ENCODE measurements around the gene MYO1C.

DNA sequence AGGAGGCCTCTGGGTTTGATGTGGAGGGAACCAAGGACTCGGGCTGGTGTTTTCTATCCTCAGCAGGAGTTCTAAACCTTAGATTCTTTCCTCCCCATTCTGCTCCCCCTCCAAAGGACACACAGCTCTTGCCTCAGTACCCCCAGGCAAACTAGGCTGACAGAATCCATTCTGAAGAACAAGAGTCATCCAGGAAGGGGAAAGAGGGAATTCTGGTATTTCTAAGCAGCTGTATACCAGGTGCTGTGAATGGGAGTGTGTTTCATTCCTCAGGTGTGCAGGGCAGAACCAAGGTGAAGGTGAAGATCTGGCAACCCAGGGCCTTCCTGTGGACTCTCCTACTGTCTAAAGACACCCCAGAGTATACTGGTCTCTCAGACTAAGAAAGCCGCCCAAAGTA lies 19.9 kb upstream of the MYO1C start:
- TF ChIP-seq, protein P1, sequence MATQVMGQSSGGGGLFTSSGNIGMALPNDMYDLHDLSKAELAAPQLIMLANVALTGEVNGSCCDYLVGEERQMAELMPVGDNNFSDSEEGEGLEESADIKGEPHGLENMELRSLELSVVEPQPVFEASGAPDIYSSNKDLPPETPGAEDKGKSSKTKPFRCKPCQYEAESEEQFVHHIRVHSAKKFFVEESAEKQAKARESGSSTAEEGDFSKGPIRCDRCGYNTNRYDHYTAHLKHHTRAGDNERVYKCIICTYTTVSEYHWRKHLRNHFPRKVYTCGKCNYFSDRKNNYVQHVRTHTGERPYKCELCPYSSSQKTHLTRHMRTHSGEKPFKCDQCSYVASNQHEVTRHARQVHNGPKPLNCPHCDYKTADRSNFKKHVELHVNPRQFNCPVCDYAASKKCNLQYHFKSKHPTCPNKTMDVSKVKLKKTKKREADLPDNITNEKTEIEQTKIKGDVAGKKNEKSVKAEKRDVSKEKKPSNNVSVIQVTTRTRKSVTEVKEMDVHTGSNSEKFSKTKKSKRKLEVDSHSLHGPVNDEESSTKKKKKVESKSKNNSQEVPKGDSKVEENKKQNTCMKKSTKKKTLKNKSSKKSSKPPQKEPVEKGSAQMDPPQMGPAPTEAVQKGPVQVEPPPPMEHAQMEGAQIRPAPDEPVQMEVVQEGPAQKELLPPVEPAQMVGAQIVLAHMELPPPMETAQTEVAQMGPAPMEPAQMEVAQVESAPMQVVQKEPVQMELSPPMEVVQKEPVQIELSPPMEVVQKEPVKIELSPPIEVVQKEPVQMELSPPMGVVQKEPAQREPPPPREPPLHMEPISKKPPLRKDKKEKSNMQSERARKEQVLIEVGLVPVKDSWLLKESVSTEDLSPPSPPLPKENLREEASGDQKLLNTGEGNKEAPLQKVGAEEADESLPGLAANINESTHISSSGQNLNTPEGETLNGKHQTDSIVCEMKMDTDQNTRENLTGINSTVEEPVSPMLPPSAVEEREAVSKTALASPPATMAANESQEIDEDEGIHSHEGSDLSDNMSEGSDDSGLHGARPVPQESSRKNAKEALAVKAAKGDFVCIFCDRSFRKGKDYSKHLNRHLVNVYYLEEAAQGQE (IDR thresholded peaks at IDR 0.05; ENCODE audit: insufficient read depth in 1 of 2, low read depth in 2 of 2, low read length in 1 of 2), result no peak
- TF ChIP-seq TCF7L2 (IDR thresholded peaks at IDR 0.05; ENCODE audit: low read depth, low read length), result no peak
- TF ChIP-seq, protein P2, sequence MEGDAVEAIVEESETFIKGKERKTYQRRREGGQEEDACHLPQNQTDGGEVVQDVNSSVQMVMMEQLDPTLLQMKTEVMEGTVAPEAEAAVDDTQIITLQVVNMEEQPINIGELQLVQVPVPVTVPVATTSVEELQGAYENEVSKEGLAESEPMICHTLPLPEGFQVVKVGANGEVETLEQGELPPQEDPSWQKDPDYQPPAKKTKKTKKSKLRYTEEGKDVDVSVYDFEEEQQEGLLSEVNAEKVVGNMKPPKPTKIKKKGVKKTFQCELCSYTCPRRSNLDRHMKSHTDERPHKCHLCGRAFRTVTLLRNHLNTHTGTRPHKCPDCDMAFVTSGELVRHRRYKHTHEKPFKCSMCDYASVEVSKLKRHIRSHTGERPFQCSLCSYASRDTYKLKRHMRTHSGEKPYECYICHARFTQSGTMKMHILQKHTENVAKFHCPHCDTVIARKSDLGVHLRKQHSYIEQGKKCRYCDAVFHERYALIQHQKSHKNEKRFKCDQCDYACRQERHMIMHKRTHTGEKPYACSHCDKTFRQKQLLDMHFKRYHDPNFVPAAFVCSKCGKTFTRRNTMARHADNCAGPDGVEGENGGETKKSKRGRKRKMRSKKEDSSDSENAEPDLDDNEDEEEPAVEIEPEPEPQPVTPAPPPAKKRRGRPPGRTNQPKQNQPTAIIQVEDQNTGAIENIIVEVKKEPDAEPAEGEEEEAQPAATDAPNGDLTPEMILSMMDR (IDR thresholded peaks at IDR 0.05), result no peak
